HG02763 (cell line): ENCODE results near the gene OXSR1.
"Not testable (repeated sequence)": the region's sequence is repeated elsewhere in the genome, so short reads cannot be mapped to it uniquely, and the experiment has no call there.

ENCODE experiments used
- ATAC-seq: cut with Tn5 transposase; IDR thresholded peaks from one replicate; pipeline ENCODE4 v1.9.1; 2021; ENCODE audit warnings: mild to moderate bottlenecking, moderate library complexity; ENCODE audit not compliant: unreplicated experiment

The OXSR1 gene

GRCh38 chr3:38265604-38266307 is 100.4 kb downstream of the OXSR1 start, which contains the start of gene SLC22A13:
Gene SLC22A13, plus strand, starts transcription at chr3:38265812. Its CDS starts 49 bp downstream, at chr3:38265861.
- ATAC-seq, result no peak

- ATAC-seq, result no peak
These were observed 101.5 kb downstream of the OXSR1 start for GRCh38 chr3:38266810-38267209.

DNA sequence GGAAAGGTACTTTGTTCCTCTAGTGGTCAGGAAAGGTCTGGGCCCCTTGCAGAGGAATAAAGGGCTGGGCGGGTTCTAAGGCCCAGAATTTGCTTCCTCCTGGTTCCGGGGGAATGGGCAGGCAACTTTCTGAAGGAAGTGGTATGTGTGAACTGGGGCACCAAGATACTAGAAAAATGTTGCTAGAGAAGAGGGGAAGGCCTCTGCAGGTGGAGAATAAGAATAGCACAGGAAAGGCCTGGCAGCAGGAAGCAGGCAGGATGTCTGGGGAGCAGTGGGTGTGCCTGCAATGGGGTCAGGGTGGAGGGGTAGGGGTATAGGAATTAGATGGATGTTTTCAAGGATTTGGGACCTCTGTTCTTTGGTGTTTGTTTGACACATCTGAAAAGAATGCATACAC is 102.3 kb downstream of the OXSR1 start:
- no peak for ATAC-seq

- no peak for ATAC-seq
These were observed 102.8 kb downstream of the OXSR1 start for GRCh38 chr3:38268087-38268486.

GRCh38 chr3:38268522-38268921 is 103.2 kb downstream of the OXSR1 start:
- ATAC-seq, result no peak

GRCh38 chr3:38270606-38271005 is 105.3 kb downstream of the OXSR1 start:
- ATAC-seq, result no peak

DNA sequence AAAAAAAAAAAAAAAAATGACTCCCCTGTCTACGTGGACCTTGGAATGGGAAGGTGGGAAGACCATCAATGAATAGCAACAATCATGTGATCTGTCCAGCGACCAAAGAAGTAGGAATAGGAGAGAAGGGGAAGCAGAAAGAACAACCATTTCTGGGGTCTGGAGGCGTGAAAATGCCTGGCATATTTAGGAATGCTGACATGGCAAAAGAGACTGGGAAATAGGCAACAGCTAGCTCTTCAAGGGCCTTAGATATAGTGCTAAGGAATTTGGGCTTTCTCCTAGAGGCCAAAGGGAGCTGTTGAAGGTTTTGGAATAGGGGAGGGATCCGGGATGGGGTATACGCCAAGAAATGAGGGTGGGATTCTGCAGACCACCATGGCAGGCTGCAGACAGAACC is 106.2 kb downstream of the OXSR1 start:
- ATAC-seq, result no peak

DNA sequence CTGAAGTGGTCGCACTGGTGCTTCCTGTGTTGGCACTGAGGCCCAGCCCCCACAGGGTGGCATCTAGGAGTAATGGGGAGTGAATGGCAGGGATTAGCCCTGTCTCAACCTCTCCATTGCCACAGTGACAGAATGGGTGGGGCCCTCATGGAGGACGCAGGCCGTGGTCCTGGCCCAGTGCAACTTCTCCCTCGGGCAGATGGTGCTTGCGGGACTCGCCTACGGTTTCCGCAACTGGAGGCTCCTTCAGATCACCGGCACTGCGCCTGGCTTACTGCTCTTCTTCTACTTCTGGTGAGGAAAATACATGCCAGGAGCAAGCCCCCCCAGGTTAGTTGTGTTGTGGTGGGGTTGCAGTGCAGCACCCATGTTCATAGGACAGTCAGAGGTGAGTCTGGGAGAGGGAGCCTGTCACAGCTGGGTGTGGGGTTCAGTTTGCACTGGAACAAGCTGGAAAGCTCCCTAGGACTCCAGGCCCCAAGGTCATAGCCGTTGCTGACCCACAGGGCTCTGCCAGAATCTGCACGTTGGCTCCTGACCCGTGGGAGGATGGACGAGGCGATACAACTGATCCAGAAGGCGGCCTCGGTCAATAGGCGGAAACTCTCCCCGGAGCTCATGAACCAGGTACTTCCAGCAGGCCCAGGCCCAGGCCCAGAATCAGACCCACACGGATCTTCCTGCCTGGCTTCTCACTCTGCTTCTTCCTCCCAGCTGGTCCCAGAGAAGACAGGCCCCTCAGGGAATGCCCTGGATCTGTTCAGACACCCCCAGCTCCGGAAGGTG is 109.7 kb downstream of the OXSR1 start:
- ATAC-seq, result no peak

DNA sequence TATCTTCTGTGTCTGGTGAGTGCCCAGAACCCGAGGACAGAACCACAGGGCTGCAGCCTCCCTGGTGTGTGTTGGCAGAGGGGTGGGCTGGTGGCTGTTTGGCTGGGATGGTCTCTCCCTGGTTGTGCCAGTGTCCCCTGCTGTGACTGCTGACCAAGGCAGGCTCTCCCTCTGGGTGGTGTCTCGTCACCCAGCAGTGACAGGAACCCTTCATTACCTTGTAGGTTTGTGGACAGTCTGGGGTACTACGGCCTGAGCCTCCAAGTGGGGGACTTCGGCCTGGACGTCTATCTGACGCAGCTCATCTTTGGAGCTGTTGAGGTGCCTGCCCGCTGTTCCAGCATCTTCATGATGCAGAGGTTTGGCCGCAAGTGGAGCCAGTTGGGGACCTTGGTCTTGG is 110.3 kb downstream of the OXSR1 start:
- no peak for ATAC-seq

- no peak for ATAC-seq
These were observed 111.0 kb downstream of the OXSR1 start for GRCh38 chr3:38276081-38276916.

DNA sequence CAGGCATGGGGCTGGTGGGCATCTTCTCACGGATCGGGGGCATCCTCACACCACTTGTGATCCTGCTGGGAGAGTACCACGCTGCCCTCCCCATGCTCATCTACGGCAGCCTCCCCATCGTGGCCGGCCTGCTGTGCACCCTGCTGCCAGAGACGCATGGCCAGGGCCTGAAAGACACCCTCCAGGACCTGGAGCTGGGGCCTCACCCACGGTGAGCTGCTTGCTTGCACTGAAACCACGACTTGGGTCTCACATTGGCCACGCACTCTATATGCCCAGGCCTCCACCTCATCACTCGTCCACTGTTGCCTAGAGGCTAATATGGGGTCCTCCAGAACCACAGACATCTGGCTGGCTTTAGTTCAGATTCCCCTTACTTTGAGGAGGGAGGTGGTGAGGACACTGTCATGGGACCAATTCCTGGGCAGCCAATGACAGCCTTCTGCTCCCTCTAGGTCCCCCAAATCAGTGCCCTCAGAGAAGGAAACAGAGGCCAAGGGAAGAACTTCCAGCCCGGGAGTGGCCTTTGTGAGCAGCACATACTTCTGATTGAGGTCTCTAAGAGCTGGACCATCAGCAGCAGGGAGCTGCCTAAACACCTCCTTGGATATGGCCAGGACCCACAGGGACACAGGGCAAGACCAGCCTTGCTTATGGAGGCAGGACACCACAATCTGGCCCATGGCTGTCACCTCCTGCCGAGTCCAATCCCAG is 111.7 kb downstream of the OXSR1 start:
- no peak for ATAC-seq

DNA sequence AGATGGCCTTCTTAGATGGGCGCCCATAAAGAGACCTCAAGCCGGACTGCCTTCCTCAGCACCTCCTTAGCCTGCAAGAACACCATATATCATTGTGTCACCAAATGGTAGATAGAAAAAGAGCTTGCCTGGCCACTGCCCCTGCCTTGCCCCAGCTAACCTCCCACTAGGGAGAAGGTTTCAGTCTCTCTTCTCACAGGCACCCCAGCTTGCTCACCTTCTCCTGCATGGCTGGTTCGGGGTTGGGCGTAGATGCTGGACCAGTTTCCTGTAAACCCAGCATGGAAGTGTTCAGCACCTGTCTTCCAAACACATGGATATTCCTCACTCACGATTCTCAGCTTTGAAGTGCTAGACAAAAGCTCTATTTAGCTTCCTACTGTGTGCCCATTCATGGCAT is 113.5 kb downstream of the OXSR1 start:
- no peak for ATAC-seq

DNA sequence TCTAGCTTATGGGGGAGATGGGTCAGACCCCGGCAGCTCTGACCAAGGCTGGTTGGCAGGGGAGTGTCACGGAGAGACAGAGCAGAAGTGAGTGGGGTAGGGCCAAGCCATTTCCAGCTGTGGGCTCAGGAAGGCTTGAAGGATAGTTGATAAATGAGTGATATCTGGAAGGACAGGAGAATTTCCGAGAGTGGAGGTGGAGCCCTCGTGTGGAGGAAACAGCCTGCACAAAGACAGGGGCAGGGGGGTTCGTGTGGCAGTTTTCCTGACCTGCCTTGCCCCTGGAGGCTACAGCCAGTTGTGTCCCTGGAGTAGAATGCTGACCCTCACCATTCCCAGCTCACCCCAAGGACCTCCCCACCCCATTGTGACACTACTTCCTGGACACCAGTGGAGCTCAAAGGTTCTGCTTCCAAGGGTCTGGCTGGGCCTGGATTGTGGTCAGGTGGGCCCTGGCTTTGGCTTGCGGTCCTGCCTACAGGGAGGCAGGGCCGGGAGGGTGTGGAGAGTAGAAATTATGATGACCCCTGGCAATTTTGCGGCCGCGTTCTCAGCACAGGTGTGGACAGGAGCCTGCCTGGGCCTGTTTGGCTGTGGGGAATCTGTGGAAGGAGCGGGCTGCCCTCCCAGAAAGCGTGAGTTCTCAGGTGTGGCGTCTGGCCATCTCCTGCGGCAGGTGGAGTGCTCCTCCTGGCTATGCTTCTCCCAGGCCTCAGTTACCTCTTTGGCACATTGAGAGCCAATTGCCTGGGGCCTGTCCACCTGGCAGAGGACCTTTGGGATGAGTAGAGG is 116.8 kb downstream of the OXSR1 start, which contains the start of gene SLC22A14:
Gene SLC22A14, plus strand, starts transcription at position 400 of the 792 bp plus-strand sequence. CDS start 23,733 bp downstream, outside the sequence.
- no peak for ATAC-seq

GRCh38 chr3:38283810-38284755 is 118.7 kb downstream of the OXSR1 start:
- no peak for ATAC-seq

DNA sequence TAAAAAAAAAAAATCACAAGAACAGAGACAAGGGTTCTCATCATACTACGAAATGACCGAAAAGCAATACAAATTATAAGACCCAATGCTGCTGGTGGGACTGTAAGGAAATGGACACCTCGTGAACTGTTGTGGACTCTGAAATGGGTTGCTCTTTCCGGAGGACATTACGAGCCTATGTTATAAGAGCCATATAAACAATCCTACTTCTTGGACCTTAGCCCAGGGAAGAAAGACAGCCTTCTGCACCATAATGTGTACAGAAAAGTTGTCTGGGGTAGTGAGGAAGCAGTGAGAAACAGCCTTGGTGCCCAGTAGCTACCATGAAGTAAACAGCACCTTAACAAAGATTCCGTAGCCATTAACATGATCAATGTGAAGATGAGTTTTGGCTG is 119.4 kb downstream of the OXSR1 start:
- no peak for ATAC-seq

GRCh38 chr3:38289286-38290217 is 124.2 kb downstream of the OXSR1 start:
- ATAC-seq, result not testable (repeated sequence)

DNA sequence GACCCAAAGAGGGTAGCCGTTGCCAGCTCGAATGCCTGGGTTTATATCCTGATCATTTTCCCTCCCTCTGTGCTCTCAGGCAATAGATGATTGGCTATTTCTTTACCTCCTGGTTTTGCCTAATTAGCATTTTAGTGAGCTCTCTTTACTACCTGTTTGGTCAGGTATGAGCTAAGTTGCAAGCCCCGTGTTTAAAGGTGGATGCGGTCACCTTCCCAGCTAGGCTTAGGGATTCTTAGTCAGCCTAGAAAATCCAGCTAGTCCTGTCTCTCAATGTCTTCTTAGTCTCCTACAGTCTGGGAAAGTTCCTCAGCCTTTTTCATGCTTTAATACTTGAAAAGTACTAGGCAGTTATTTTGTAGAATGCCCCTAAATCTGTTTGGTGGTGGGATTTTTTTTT is 131.7 kb downstream of the OXSR1 start:
- ATAC-seq, result not testable (repeated sequence)

- ATAC-seq, result no peak
These were observed 132.2 kb downstream of the OXSR1 start for GRCh38 chr3:38297537-38297936.
